ENCODE measurements around the gene PLA2G4A.

DNA sequence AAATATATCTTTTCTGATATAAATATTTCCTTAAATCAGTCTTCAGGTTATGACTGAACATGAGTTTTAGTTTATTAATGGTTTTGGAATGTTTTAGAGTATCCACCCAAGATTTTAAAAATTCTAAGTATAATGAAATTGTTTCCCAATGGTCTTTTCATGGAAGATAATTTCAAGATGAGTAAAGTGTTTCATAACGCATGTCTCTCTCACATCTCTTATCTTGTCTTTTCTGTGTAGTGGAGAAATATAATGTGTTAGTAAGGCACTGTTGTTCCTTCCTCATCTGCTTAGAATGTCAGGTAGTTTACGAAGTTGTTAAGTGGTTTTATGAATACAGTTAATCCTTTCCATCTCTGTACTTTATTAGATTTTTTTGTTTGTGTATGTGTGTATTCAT lies 49.6 kb downstream of the PLA2G4A start:
- TF ChIP-seq, protein P1, sequence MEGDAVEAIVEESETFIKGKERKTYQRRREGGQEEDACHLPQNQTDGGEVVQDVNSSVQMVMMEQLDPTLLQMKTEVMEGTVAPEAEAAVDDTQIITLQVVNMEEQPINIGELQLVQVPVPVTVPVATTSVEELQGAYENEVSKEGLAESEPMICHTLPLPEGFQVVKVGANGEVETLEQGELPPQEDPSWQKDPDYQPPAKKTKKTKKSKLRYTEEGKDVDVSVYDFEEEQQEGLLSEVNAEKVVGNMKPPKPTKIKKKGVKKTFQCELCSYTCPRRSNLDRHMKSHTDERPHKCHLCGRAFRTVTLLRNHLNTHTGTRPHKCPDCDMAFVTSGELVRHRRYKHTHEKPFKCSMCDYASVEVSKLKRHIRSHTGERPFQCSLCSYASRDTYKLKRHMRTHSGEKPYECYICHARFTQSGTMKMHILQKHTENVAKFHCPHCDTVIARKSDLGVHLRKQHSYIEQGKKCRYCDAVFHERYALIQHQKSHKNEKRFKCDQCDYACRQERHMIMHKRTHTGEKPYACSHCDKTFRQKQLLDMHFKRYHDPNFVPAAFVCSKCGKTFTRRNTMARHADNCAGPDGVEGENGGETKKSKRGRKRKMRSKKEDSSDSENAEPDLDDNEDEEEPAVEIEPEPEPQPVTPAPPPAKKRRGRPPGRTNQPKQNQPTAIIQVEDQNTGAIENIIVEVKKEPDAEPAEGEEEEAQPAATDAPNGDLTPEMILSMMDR (IDR thresholded peaks at IDR 0.05): no peak
- TF ChIP-seq POLR2A (IDR thresholded peaks at IDR 0.05) (no peak), EP300 (IDR thresholded peaks at IDR 0.05) (no peak)
